KMS-11 (cell line): Measurements from ENCODE around the gene TMEM231.
"Not testable (repeated sequence)": the region's sequence is repeated elsewhere in the genome, so short reads cannot be mapped to it uniquely, and the experiment has no call there.

Experiments used
- H2AFZ ChIP-seq: fragments of 200-600 bp; sonication (generic); 2 replicates; pipeline ENCODE4 v1.6.1; 2016; ENCODE audit warnings: antibody characterized with exemption, mixed run types, low read depth
- H3K27ac ChIP-seq: fragments of 200-600 bp; sonication (generic); 2 replicates; pipeline ENCODE4 v1.6.1; 2016; ENCODE audit warnings: mild to moderate bottlenecking, mixed run types
- H3K27me3 ChIP-seq: fragments of 200-600 bp; sonication (generic); 2 replicates; pipeline ENCODE4 v1.6.1; 2017; ENCODE audit warnings: mild to moderate bottlenecking, low read depth, mixed run types, moderate library complexity; ENCODE audit not compliant: insufficient read depth
- H3K36me3 ChIP-seq: fragments of 200-600 bp; sonication (generic); 2 replicates; pipeline ENCODE4 v1.6.1; 2017; ENCODE audit warnings: mild to moderate bottlenecking, mixed run types; ENCODE audit not compliant: insufficient read depth
- H3K4me1 ChIP-seq: fragments of 200-600 bp; sonication (generic); 2 replicates; pipeline ENCODE4 v1.6.1; 2016; ENCODE audit warnings: mild to moderate bottlenecking, low read depth, mixed run types; ENCODE audit not compliant: poor library complexity, severe bottlenecking
- H3K4me2 ChIP-seq: fragments of 200-600 bp; sonication (generic); 2 replicates; pipeline ENCODE4 v1.7.0; 2016; ENCODE audit warnings: mild to moderate bottlenecking, mixed run types
- H3K4me3 ChIP-seq: fragments of 200-600 bp; sonication (generic); IDR thresholded peaks from 2 replicates; pipeline ENCODE4 v1.6.1; 2017; ENCODE audit warnings: low read depth, low read length, mixed read lengths; ENCODE audit not compliant: insufficient read depth
- H3K79me2 ChIP-seq: fragments of 200-600 bp; sonication (generic); 2 replicates; pipeline ENCODE4 v1.6.1; 2016; ENCODE audit warnings: low read depth, mixed run types; ENCODE audit not compliant: insufficient read depth
- H3K9ac ChIP-seq: fragments of 200-600 bp; sonication (generic); 2 replicates; pipeline ENCODE4 v1.6.1; 2016; ENCODE audit warnings: mild to moderate bottlenecking, mixed run types
- H4K20me1 ChIP-seq: fragments of 200-600 bp; sonication (generic); 2 replicates; pipeline ENCODE4 v1.6.1; 2016; ENCODE audit warnings: mild to moderate bottlenecking, mixed run types; ENCODE audit not compliant: insufficient read depth
- CTCF ChIP-seq: fragments of 200-600 bp; sonication (generic); conservative IDR thresholded peaks from 2 replicates; pipeline ENCODE4 v1.6.1; 2017; ENCODE audit warnings: low read depth, mild to moderate bottlenecking, antibody characterized with exemption, low read length, moderate library complexity, mixed read lengths

Gene TMEM231

GRCh38 chr16:75502916-75503605 lies 53.0 kb downstream of the TMEM231 start:
- Histone ChIP-seq H4K20me1 (no peaks in the 10 kb centered on the region), H3K4me3 (no peak overlapping the region), H3K4me2 (no peak overlapping the region), H3K36me3 (no peaks in the 10 kb centered on the region), H3K27ac (no peak overlapping the region), H3K79me2 (no peaks in the 10 kb centered on the region), H3K27me3 (no peaks in the 10 kb centered on the region), H3K4me1 (no peaks in the 10 kb centered on the region), H2AFZ (no peak overlapping the region), H3K9ac (no peak overlapping the region)
- no peak for TF ChIP-seq CTCF

DNA sequence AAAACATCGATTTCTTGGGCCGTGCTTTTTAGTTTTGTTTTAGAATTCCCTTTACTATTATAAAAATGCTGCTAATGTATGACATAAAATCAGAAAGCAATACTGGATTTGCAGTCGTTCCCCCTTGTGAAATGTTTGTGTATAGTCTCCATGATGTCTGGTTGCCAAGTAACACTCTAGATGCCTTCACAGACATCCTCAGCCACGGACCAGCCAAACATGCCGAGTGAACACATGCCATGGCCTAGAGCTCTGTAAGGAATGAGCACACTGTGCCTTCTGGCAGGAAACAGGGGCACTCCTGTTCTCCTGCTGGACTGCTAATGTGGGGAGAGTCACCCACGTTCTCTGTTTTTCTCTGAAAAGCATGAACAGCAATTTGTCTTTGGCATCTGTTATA lies 54.2 kb downstream of the TMEM231 start:
- H3K27me3 ChIP-seq, H3K4me1 ChIP-seq, H3K4me2 ChIP-seq, H3K9ac ChIP-seq, H3K27ac ChIP-seq, H2AFZ ChIP-seq, H3K4me3 ChIP-seq, H3K36me3 ChIP-seq, H4K20me1 ChIP-seq, H3K79me2 ChIP-seq: not testable (repeated sequence)

DNA sequence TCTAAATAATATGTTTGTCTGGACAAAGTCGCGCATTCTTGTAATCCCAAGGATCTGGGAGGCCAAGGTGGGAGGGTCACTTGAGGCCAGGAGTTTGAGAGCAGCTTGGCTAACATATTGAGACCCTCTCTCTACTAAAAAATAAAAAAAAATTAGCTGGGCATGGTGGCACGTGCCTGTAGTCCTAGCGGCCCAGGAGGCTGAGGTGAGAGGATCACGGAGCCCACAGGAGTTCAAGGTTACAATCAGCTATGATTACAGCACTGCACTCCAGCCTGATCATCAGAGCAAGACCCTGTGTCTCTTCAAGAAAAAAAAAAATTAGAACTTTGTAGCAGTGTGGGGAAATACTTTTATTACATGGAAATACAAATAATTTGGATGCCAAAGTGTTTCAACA lies 54.7 kb downstream of the TMEM231 start:
- H3K27ac ChIP-seq, result no peak overlapping the region
- H3K4me1 ChIP-seq, result no peaks in the 10 kb centered on the region
- H3K36me3 ChIP-seq, result no peaks in the 10 kb centered on the region
- no peaks in the 10 kb centered on the region for H3K79me2 ChIP-seq
- no peak overlapping the region for H2AFZ ChIP-seq
- H3K4me2 ChIP-seq, result no peak overlapping the region
- no peaks in the 10 kb centered on the region for H4K20me1 ChIP-seq
- H3K4me3 ChIP-seq, result no peak overlapping the region
- no peak overlapping the region for H3K9ac ChIP-seq
- H3K27me3 ChIP-seq, result no peaks in the 10 kb centered on the region
- no peak for TF ChIP-seq CTCF

DNA sequence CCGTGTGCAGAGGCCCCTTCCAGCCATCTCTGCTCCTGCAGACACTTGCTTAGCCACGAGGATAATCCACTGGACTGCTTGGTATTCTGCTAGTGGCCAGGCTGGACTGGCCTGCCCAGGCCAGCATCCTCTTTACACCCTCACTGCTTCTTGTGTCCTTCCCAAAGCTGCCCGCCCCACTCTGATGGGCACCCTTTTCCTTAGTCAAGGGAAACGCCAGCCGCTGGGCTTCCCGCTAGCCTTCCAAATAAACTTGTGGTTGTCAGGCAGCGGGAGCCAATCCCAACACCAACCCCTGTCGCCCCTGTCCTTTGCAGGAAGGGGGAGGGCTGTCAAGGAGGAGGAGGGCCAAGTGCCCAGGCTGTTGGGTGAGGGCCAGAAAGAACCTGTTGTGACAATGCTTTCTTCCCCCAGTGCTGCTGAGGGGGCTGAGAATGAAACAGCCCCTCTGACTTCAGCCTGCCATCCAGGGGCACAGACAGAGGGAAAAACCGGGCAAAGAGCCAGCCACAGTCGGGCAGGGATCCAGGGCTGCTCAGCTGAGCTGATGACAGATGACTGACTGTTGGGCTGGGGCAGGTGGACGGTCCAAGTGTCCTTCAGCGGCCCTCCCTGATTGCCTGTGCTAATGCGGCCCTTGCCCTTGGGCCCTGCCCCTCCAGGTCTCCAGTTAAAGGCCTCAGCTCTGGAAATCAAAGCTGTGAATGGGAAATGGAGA lies 57.3 kb downstream of the TMEM231 start:
- not testable (repeated sequence) for H3K27ac ChIP-seq, H3K4me1 ChIP-seq, H2AFZ ChIP-seq, H3K9ac ChIP-seq, H3K27me3 ChIP-seq, H3K79me2 ChIP-seq, H4K20me1 ChIP-seq, H3K36me3 ChIP-seq, H3K4me3 ChIP-seq, H3K4me2 ChIP-seq

DNA sequence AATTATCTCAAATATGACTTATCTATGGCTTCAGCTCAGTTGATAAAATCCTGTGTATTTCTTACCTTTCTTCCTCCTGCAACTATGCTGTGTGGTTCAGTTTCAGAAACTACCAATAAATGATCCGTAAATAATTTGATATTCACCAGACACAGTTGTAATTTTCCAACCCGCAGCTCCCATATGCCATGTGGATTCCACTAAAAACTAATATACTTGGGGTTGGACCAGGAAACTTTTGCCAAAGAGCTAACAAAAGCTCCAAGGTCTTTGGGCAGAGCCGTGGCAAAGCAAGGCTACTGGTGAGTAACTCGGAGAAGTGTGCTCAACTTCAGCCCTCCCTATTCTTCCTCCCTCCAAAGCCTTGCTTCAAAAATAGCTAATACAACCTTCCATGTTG lies 58.5 kb downstream of the TMEM231 start:
- Histone ChIP-seq H3K4me2 (no peak overlapping the region), H3K9ac (no peak overlapping the region), H3K27ac (no peak overlapping the region), H3K27me3 (no peaks in the 10 kb centered on the region), H4K20me1 (no peaks in the 10 kb centered on the region), H3K4me3 (no peak overlapping the region), H3K36me3 (no peaks in the 10 kb centered on the region), H3K79me2 (no peaks in the 10 kb centered on the region), H3K4me1 (no peaks in the 10 kb centered on the region), H2AFZ (no peak overlapping the region)
- no peak for TF ChIP-seq CTCF
